ENCODE measurements around the gene B4GALT5. TPM values are rescaled to one million over a fixed set of nuclear protein-coding genes. Genes with fewer than 3 reads are reported as not detected.

The B4GALT5 gene
- total RNA-seq, 1 donor from 2014 or later: 72.9 TPM

GRCh38 chr20:49635166-49635565 is 78.5 kb downstream of the B4GALT5 start:
- Mint-ChIP-seq H3K27ac (no peak overlapping the region), H3K4me3 (no peak overlapping the region), H3K9me3 (no peaks in the 10 kb centered on the region), H3K27me3 (no peaks in the 10 kb centered on the region), H3K4me1 (peaks cover 35% of the 10 kb centered on the region), H3K36me3 (ENCODE audit: low read depth) (peaks cover 75% of the 10 kb centered on the region)
- DNase-seq (no peak), ATAC-seq (ENCODE audit: low read depth) (no peak)
- ChIA-PET CTCF (no interaction called here), POLR2A (interaction anchor here (0.7 to 2.6 kb wide), 3 partner anchors 13 to 312 kb away, joined by 3 to 7 read pairs (median 3); no protein-coding TSS in a partner anchor)
- intact Hi-C loops (cut with micrococcal nuclease): no loop called here
- TF ChIP-seq CTCF (IDR thresholded peaks at IDR 0.05): no peak

DNA sequence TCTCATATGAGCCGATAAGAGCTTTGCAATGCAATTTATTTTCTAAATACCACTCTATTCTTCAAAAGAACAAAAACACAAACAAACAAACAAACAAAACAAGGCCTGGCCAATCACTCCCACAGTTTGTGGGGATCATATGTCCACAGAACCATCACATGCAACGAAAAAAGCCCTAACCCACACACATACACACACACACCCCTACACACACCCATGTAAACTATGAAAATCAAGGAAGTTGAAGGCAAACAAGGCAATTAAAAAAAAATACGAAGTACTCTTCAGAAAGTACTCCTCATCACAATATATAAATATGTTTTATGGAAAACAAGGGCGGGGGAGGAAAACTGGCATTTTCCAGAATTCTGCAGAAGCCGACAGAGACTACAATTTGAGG is 79.6 kb downstream of the B4GALT5 start:
- TF ChIP-seq CTCF (IDR thresholded peaks at IDR 0.05): no peak
- intact Hi-C loops (cut with micrococcal nuclease): no loop called here
- Mint-ChIP-seq H3K27ac (no peak overlapping the region), H3K4me1 (peaks cover 43% of the 10 kb centered on the region), H3K36me3 (ENCODE audit: low read depth) (peaks cover 65% of the 10 kb centered on the region), H3K9me3 (no peaks in the 10 kb centered on the region), H3K27me3 (no peaks in the 10 kb centered on the region), H3K4me3 (no peak overlapping the region)
- POLR2A ChIA-PET: interaction anchor here (2.6 kb wide), 1 partner anchor 35 kb away, joined by 7 read pairs; no protein-coding TSS in a partner anchor
- DNase-seq: no peak
- CTCF ChIA-PET: interaction anchor here (1.6 kb wide), 1 partner anchor 22 kb away, joined by 4 read pairs; no protein-coding TSS in a partner anchor
- ATAC-seq (ENCODE audit: low read depth): no peak

- intact Hi-C loops (cut with micrococcal nuclease): no loop called here
- peaks cover 62% of the 10 kb centered on the region for H3K36me3 Mint-ChIP-seq (ENCODE audit: low read depth)
- peaks cover 1% of the 10 kb centered on the region for H3K9me3 Mint-ChIP-seq
- ATAC-seq (ENCODE audit: low read depth) (no peak), DNase-seq (no peak)
- H3K27ac Mint-ChIP-seq: no peak overlapping the region
- CTCF ChIA-PET: interaction anchor here (1.0 to 1.6 kb wide), 3 partner anchors 22 to 212 kb away, joined by 3 to 4 read pairs (median 3); no protein-coding TSS in a partner anchor
- H3K4me1 Mint-ChIP-seq: peaks cover 43% of the 10 kb centered on the region
- TF ChIP-seq CTCF (IDR thresholded peaks at IDR 0.05): no peak
- H3K4me3 Mint-ChIP-seq: no peak overlapping the region
- no peaks in the 10 kb centered on the region for H3K27me3 Mint-ChIP-seq
- POLR2A ChIA-PET: interaction anchor here (0.6 to 2.0 kb wide), 3 partner anchors 13 to 714 kb away, joined by 3 to 5 read pairs (median 4); no protein-coding TSS in a partner anchor
These were observed 80.0 kb downstream of the B4GALT5 start for GRCh38 chr20:49633643-49634042.

GRCh38 chr20:49633023-49633422 is 80.7 kb downstream of the B4GALT5 start:
- DNase-seq (no peak), ATAC-seq (ENCODE audit: low read depth) (no peak)
- Mint-ChIP-seq H3K4me1 (peaks cover 43% of the 10 kb centered on the region), H3K27ac (no peak overlapping the region), H3K36me3 (ENCODE audit: low read depth) (peaks cover 56% of the 10 kb centered on the region), H3K9me3 (peaks cover 2% of the 10 kb centered on the region), H3K4me3 (no peak overlapping the region), H3K27me3 (no peaks in the 10 kb centered on the region)
- ChIA-PET CTCF (interaction anchor here (1.0 to 1.6 kb wide), 3 partner anchors 21 to 213 kb away, joined by 3 to 4 read pairs (median 3); no protein-coding TSS in a partner anchor), POLR2A (interaction anchor here (0.6 to 2.0 kb wide), 5 partner anchors 12 to 713 kb away, joined by 3 to 5 read pairs (median 4); no protein-coding TSS in a partner anchor)
- no peak for TF ChIP-seq CTCF (IDR thresholded peaks at IDR 0.05)
- intact Hi-C loops (cut with micrococcal nuclease): no loop called here

DNA sequence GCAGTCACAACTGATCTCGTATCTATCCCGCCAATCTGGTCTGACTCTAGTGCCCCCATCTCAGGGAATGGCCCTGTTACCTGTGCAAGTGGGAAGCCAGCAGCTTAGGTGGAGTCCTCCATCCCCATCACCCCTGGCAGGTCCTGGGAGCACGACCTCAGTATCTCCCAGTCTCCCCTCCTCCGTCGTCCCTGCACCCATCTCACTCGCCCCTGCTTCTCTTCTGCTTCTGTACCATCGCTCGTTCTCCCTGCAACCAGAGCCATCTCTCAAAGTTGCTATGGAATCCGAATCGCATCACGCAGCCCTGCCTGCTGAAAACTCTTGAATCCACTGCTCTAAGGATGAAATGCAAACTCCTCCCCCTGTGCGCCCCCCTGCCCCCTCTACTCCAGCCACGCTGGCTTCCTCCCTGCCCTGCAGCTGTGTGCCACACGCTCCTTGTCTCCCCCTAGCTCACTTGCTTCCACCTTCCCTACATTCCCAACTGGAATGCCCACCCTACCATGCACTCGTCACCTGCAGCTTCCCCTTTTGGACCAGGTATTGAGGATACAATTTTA is 81.7 kb downstream of the B4GALT5 start:
- no peak for TF ChIP-seq CTCF (IDR thresholded peaks at IDR 0.05)
- DNase-seq (no peak), ATAC-seq (ENCODE audit: low read depth) (no peak)
- intact Hi-C loops (cut with micrococcal nuclease): no loop called here
- Mint-ChIP-seq H3K36me3 (ENCODE audit: low read depth) (peaks cover 46% of the 10 kb centered on the region), H3K4me3 (peak overlapping the region; percentile 17), H3K4me1 (peaks cover 49% of the 10 kb centered on the region), H3K27me3 (no peaks in the 10 kb centered on the region), H3K9me3 (peaks cover 2% of the 10 kb centered on the region), H3K27ac (peak overlapping the region; percentile 62)
- POLR2A ChIA-PET: interaction anchor here (0.9 to 2.0 kb wide), 2 partner anchors 11 to 17 kb away, joined by 3 to 5 read pairs; no protein-coding TSS in a partner anchor
- CTCF ChIA-PET: interaction anchor here (1.0 kb wide), 1 partner anchor 189 kb away, joined by 3 read pairs; no protein-coding TSS in a partner anchor
